SIG-M5 treated with dmso at 0.1 percent for 504 hours (cell line): Measurements from ENCODE around the gene PHACTR2.
"Not testable (repeated sequence)": the region's sequence is repeated elsewhere in the genome, so short reads cannot be mapped to it uniquely, and the experiment has no call there.

ENCODE experiments used
- DNase-seq: peaks from one replicate; lab custom pipeline; 2025; ENCODE audit not compliant: unreplicated experiment; lab: John Stamatoyannopoulos, UW

The PHACTR2 gene

GRCh38 chr6:143677891-143678791, at the start of gene PHACTR2:
Gene PHACTR2 (plus strand): TSS chr6:143677965. CDS start chr6:143678164, 199 bp downstream.
- DNase-seq, result no peak

- no peak for DNase-seq
Observed at GRCh38 chr6:143629104-143630080, 48.4 kb upstream of the PHACTR2 start.

GRCh38 chr6:143631196-143631595, 46.6 kb upstream of the PHACTR2 start:
- not testable (repeated sequence) for DNase-seq

DNA sequence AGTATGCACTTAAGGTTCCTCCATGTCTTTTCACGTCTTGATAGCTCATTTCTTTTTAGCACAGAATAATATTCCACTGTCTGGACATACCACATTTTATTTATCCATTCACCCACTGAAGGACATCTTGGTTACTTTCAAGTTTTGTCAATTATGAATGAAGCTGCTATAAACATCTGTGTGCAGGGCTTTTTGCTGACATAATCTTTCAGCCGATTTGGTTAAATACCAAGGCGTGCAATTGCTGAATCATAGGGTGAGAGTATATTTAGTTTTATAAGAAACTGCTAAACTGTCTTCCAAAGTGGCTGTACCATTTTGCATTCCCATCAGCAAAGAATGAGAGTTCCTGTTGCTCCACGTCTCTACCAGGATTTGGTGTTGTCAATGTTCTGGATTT, 44.9 kb upstream of the PHACTR2 start:
- DNase-seq, result no peak

GRCh38 chr6:143634486-143634885, 43.3 kb upstream of the PHACTR2 start:
- no peak for DNase-seq

DNA sequence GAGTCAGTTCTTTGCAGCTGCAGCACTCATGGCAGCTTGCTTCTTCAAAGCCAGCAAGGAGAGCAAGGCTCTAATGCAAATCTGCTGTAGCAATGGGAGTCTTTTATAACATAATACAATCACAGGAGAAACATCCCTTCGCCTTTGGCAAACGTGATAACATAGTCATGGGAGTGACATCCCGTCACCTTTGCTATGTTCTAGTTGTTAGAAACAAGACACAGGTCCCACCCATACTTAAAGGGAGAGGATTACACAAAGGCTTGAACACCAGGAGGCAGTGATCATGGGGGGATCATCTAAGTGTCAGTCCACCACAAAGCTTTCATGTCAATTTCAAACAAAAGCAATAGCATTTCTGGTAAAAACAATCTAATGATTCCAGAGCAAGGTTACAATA, 40.1 kb upstream of the PHACTR2 start:
- DNase-seq, result no peak

DNA sequence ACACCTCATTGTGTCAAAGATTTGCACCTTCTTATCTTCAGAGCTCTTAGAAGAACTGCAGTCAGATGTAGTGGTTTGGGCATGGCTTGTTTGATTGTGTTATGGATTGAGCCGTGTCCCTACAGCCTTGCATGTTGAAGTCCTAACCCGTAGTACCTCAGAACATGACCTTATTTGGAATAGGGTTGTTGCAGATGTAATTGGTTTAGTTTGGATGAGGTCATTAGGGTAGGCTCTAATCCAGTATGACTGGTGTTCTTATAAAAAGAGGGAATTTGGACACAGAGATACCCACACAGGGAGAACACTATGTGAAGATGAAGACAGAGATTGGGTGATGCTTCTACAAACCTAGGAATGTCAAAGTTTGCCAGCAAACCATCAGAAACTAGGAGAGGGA, 35.4 kb upstream of the PHACTR2 start:
- no peak for DNase-seq

- no peak for DNase-seq
Observed at GRCh38 chr6:143647191-143647590, 30.6 kb upstream of the PHACTR2 start.

DNA sequence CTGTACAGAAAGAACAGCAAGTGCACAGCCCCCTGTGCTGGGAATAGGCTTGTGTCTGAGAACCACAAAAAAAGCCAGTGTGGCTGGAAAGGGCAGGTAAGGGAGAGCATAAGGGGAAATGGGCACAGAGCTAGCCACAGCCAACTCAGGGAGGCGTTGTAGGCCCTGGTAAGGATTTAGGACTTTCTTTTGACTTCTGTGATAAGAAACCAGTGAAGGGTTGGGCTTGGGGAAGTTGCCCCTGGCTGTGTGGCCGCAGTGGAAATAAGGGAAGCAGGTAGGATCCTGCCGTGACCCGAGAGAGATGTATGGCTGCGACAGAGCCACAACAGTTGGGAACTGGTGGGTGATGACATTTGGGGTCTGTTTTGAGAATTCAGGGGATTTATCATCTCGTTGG, 30.0 kb upstream of the PHACTR2 start:
- no peak for DNase-seq

GRCh38 chr6:143649319-143649718, 28.4 kb upstream of the PHACTR2 start:
- not testable (repeated sequence) for DNase-seq

DNA sequence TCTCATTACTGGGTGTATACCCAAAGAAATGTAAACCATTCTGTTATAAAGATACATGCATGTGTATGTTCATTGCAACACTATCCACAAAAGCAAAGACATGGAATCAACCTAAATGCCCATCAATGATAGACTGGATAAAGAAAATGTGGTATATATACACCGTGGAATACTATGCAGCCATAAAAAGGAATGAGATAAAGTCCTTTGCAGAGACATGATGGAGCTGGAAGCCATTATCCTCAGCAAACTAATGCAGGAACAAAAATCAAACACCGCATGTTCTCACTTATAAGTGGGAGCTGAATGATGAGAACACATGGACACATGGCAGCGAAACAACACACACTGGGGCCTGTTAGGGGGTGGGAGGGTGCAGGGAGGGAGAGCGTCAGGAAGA, 26.4 kb upstream of the PHACTR2 start:
- not testable (repeated sequence) for DNase-seq

DNA sequence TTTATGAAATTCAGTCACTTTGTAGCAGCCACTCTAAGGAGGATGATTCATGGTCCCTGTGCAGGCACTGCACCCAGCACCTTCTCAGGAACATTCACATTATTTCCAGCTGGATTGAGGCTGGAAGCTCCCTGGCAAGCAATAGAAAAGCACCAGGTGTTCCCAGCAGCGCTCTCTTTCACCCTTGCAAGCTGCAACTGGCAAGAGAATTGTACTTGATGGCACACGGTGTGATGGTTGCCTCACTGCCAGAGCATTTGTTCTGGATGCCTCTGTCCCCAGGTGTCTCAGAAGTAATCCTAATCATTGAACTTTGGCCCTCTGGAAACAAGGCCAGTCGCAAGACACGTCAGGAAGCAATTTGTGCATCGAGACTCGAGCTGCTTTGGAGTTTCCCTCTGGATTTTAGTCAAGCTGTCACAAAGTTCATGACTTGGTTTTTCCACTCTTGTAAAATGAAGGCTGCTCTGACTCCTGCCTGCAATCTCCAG, 24.9 kb upstream of the PHACTR2 start:
- DNase-seq, result no peak

DNA sequence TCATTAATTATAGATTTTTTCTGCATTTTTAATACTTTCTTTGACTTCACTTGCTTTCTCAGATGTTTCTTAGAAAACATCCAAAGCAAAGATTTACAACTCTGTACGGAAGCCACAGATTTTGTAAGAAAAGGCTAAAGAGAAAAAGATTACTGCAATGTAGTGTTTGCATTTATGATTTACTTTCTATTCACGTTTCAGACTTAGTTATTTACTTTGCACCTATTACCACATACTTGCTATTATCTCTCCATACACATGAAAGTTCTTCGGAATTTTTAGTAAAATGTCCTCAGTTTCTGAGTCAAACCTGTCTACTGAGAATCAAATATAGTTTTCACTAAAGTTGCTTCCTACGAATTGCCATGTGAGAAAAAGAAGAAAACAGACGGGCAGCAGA, 22.2 kb upstream of the PHACTR2 start:
- DNase-seq, result no peak

DNA sequence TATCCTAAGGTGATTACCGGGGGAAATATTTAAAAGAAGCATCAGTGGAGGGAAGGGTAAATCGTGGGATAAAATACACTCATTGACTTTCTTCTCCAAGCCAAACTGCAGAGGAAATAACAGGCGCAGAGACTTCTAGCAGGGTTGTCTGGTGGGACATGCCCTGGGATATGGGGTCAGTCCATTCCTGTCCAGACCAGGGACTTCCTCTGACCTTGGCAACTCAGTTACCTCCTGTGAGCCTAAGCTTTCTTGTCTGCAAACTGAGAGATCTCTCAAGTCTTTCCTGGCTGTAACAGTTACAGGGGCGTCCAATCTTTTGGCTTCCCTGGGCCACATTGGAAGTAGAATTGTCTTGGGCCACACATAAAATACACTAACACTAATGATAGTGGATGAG, 21.7 kb upstream of the PHACTR2 start:
- DNase-seq, result no peak

GRCh38 chr6:143657809-143658208, 20.0 kb upstream of the PHACTR2 start:
- DNase-seq, result no peak

- not testable (repeated sequence) for DNase-seq
Observed at GRCh38 chr6:143660170-143660569, 17.6 kb upstream of the PHACTR2 start.

DNA sequence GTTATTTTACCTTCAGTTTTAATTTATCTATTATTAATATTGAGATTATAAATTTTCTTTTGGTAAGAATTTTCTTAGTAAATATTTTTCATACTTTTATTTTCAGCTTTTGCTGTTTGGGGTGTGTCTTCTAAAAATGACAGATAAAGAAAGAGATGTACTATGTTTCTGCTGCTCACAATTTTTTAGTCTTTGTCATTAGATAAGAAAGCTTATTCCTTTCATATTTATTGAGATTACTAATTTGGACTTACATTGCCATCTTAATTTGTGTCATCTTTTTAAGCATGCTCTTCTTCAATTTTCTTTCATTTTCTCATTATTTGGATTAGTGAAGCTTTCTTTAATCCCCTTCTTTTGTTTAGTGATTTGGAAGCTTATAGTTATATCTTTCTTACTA, 13.6 kb upstream of the PHACTR2 start:
- no peak for DNase-seq

- not testable (repeated sequence) for DNase-seq
Observed at GRCh38 chr6:143666007-143666406, 11.8 kb upstream of the PHACTR2 start.

DNA sequence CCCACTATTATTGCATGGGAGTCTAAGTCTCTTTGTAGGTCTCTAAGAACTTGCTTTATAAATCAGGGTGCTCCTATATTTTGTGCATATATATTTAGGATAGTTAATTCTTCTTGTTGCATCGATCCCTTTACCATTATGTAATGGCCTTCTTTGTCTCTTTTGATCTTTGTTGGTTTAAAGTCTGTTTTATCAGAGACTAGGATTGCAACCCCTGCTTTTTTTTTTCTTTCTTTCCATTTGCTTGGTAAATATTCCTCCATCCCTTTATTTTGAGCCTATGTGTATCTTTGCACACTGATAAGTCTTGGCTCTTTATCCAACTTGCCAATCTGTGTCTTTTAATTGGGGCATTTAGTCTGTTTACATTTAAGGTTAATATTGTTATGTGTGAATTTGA, 8.3 kb upstream of the PHACTR2 start:
- not testable (repeated sequence) for DNase-seq

GRCh38 chr6:143673669-143674068, 4.1 kb upstream of the PHACTR2 start:
- DNase-seq, result peak; percentile 35
